ENCODE measurements around the gene TP53RK.

- TF ChIP-seq CTCF (conservative IDR thresholded peaks at IDR 0.05; ENCODE audit: low read depth, low read length) (no peak), EZH2 (IDR thresholded peaks at IDR 0.05; ENCODE audit: borderline replicate concordance, low read depth, low read length, poor library complexity, severe bottlenecking) (no peak)
These were observed 37.9 kb downstream of the TP53RK start, which contains the start of gene SLC13A3 for GRCh38 chr20:46651091-46651962.
